BLaER1 (cell line): Measurements from ENCODE around the gene SAMD14.
A peak's percentile ranks its signal among the peaks of the same experiment; 100 is the strongest.

ENCODE experiments used
- H3K27ac ChIP-seq: shearing (Covaris generic); formaldehyde crosslinking; 2 replicates; pipeline ENCODE4 v1.8.1; 2022
- H3K27me3 ChIP-seq: shearing (Covaris generic); formaldehyde crosslinking; 2 replicates; pipeline ENCODE4 v1.8.1; 2022
- H3K36me3 ChIP-seq: shearing (Covaris generic); formaldehyde crosslinking; 2 replicates; pipeline ENCODE4 v1.8.1; 2022
- H3K4me1 ChIP-seq: shearing (Covaris generic); formaldehyde crosslinking; 2 replicates; pipeline ENCODE4 v1.8.1; 2022
- H3K4me2 ChIP-seq: shearing (Covaris generic); formaldehyde crosslinking; 2 replicates; pipeline ENCODE4 v1.8.1; 2022
- H3K4me3 ChIP-seq: shearing (Covaris generic); formaldehyde crosslinking; 2 replicates; pipeline ENCODE4 v1.8.1; 2022
- H3K9ac ChIP-seq: shearing (Covaris generic); formaldehyde crosslinking; 2 replicates; pipeline ENCODE4 v1.8.1; 2022
- H3K9me3 ChIP-seq: shearing (Covaris generic); formaldehyde crosslinking; 2 replicates; pipeline ENCODE4 v1.8.1; 2022
- H4K20me1 ChIP-seq: shearing (Covaris generic); formaldehyde crosslinking; 2 replicates; pipeline ENCODE4 v1.8.1; 2022
- Cebpa-rat ChIP-seq: shearing (Covaris generic); IDR thresholded peaks from 2 replicates; pipeline ENCODE4 v1.8.1; 2022

Gene SAMD14

DNA sequence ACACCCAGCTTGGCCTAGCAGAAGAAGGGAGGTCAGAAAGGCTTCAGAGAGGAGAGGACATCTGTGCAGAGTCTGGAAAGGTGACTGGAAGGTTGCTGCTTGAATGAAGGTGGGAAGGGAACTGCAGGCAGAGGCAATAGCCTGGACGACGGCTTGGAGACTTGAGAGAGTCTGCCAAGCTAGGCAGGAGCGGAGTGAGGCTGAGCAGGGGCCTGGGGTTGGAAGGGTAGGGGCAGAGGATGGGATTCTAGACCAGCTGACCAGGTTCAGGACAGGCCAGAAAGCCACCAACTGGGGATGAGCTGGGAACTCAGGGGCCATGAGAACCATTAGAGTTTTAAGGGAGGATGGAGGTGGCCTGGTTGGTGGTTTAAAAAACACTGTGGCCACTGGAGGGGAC lies 35.5 kb upstream of the SAMD14 start:
- Histone ChIP-seq H3K27me3 (no peaks in the 10 kb centered on the region), H3K9ac (no peak overlapping the region), H3K4me2 (no peak overlapping the region), H3K9me3 (no peaks in the 10 kb centered on the region), H3K36me3 (no peaks in the 10 kb centered on the region), H3K27ac (no peak overlapping the region), H3K4me3 (no peak overlapping the region), H3K4me1 (peaks cover 52% of the 10 kb centered on the region), H4K20me1 (no peaks in the 10 kb centered on the region)
- TF ChIP-seq Cebpa-rat = no peak

- H3K27me3 ChIP-seq = no peaks in the 10 kb centered on the region
- no peaks in the 10 kb centered on the region for H3K9me3 ChIP-seq
- H4K20me1 ChIP-seq = no peaks in the 10 kb centered on the region
- H3K4me3 ChIP-seq = no peak overlapping the region
- H3K27ac ChIP-seq = no peak overlapping the region
- peaks cover 52% of the 10 kb centered on the region for H3K4me1 ChIP-seq
- no peak overlapping the region for H3K4me2 ChIP-seq
- no peak for TF ChIP-seq Cebpa-rat
- no peak overlapping the region for H3K9ac ChIP-seq
- H3K36me3 ChIP-seq = no peaks in the 10 kb centered on the region
Measured at GRCh38 chr17:50165066-50165465, 35.1 kb upstream of the SAMD14 start.

- H3K4me1 ChIP-seq = peaks cover 52% of the 10 kb centered on the region
- H3K4me3 ChIP-seq = no peak overlapping the region
- no peaks in the 10 kb centered on the region for H3K27me3 ChIP-seq
- no peaks in the 10 kb centered on the region for H3K9me3 ChIP-seq
- H4K20me1 ChIP-seq = no peaks in the 10 kb centered on the region
- H3K4me2 ChIP-seq = peak overlapping the region; percentile 40; the same call in 1 of the 2 replicates
- no peaks in the 10 kb centered on the region for H3K36me3 ChIP-seq
- H3K27ac ChIP-seq = no peak overlapping the region
- TF ChIP-seq Cebpa-rat = no peak
- no peak overlapping the region for H3K9ac ChIP-seq
Measured at GRCh38 chr17:50164697-50164988, 34.7 kb upstream of the SAMD14 start.

DNA sequence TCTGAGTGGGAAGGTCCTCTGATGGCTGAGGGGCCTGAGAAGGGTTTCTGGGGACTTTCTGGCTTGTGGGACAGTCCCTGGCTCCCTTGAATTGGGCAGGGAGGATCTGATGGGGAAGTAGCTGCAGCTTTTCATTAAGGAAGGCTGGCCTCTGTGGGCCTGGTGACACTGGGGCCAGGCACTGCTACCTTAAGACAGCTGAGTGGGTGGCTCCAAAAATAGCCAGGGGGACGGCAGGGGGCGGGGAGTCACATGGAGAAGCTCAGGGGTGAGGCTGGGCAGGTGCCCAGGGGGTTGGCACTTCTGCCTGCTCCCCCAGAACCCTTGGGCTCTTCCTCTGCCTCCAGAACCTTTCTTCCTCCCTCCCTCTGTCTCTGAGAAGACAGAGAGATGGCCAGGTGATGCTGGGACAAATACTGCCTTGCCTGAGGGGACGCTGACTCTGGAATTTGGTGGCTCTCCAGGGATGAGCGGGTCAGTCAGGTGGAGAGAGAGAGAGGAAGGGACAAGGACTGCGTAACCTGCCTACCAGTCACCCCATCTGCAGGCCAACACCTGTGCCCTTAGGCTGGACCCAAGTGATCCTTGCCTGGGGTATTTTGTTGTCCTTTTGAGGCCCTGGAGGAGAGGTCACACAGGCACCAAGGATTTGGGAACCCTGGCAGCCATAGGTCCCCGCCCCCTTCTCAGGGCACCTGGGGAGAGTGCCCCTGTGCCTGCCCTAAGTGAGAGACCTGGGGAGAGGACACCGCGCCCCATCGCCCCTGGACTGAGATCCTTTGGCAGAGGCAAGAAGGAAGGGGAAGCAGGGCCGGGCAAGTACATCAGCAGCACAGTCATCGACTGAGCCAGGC lies 34.1 kb upstream of the SAMD14 start:
- Histone ChIP-seq H3K9me3 (no peaks in the 10 kb centered on the region), H3K36me3 (no peaks in the 10 kb centered on the region), H4K20me1 (no peaks in the 10 kb centered on the region), H3K4me2 (peak overlapping the region; percentile 40; the same call in 1 of the 2 replicates), H3K9ac (no peak overlapping the region), H3K4me3 (no peak overlapping the region), H3K27ac (no peak overlapping the region), H3K4me1 (peaks cover 51% of the 10 kb centered on the region), H3K27me3 (no peaks in the 10 kb centered on the region)
- TF ChIP-seq Cebpa-rat = no peak

GRCh38 chr17:50162466-50163254 lies 32.7 kb upstream of the SAMD14 start:
- Histone ChIP-seq H3K36me3 (no peaks in the 10 kb centered on the region), H3K4me1 (peaks cover 40% of the 10 kb centered on the region), H3K4me2 (no peak overlapping the region; the same call in 1 of the 2 replicates), H3K9ac (no peak overlapping the region), H3K27me3 (no peaks in the 10 kb centered on the region), H4K20me1 (no peaks in the 10 kb centered on the region), H3K9me3 (no peaks in the 10 kb centered on the region), H3K27ac (no peak overlapping the region), H3K4me3 (no peak overlapping the region)
- TF ChIP-seq Cebpa-rat = no peak

DNA sequence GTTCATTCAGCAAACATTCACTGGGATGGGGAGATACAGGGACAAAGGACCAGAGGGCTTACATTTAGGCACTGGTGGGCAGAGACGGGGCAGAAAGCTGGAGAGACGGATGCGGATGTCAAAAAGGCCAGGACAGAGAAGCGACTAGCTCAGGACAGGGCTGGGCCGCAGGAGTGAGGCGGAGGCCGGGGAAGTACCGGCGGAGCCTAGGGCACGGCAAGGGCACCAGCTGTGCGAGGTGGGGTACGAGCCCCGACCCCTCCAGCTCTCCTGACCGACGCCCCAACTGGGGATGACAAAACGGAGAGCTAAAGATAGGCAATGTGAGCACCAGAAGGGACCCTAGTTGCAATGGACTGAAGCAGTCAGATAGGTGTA lies 31.9 kb upstream of the SAMD14 start:
- peak overlapping the region; percentile 67; the same call in 1 of the 2 replicates for H3K4me3 ChIP-seq
- H3K9ac ChIP-seq = peak overlapping the region; percentile 56; the same call in 1 of the 2 replicates
- no peaks in the 10 kb centered on the region for H3K27me3 ChIP-seq
- H3K4me1 ChIP-seq = peaks cover 33% of the 10 kb centered on the region
- H3K4me2 ChIP-seq = peak overlapping the region; percentile 93
- no peak for TF ChIP-seq Cebpa-rat
- no peaks in the 10 kb centered on the region for H4K20me1 ChIP-seq
- peak overlapping the region; percentile 55; the same call in 1 of the 2 replicates for H3K27ac ChIP-seq
- no peaks in the 10 kb centered on the region for H3K36me3 ChIP-seq
- no peaks in the 10 kb centered on the region for H3K9me3 ChIP-seq

GRCh38 chr17:50161023-50161910 lies 31.3 kb upstream of the SAMD14 start:
- Histone ChIP-seq H3K9me3 (no peaks in the 10 kb centered on the region), H3K4me2 (peak overlapping the region; percentile 93), H3K9ac (peak overlapping the region; percentile 56; the same call in 1 of the 2 replicates), H4K20me1 (no peaks in the 10 kb centered on the region), H3K27me3 (no peaks in the 10 kb centered on the region), H3K4me3 (peak overlapping the region; percentile 67), H3K4me1 (peaks cover 31% of the 10 kb centered on the region), H3K27ac (peak overlapping the region; percentile 55; the same call in 1 of the 2 replicates), H3K36me3 (no peaks in the 10 kb centered on the region)
- TF ChIP-seq Cebpa-rat = no peak

DNA sequence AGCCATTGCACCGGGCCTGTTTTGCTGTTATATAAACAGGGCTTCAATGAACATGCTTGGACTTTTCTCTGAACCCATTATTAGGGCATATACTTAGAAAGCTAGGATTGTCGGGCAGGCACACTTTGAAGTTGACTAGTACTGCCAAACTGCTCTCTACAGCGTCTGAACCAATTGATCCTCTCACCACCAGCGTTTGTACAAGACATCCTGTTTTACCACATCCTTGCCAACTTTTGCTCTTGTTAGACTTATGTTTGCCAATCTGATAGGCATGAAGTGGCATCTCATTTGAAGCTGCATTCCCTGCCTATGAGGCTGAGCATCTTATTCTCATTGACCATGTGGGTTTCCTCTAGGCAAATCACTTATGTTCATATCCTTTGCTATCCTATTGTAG lies 27.9 kb upstream of the SAMD14 start:
- H4K20me1 ChIP-seq = no peaks in the 10 kb centered on the region
- peaks cover 50% of the 10 kb centered on the region for H3K4me1 ChIP-seq
- H3K27ac ChIP-seq = no peak overlapping the region
- no peak overlapping the region for H3K9ac ChIP-seq
- H3K36me3 ChIP-seq = no peaks in the 10 kb centered on the region
- TF ChIP-seq Cebpa-rat = no peak
- H3K27me3 ChIP-seq = no peaks in the 10 kb centered on the region
- H3K4me2 ChIP-seq = no peak overlapping the region
- H3K4me3 ChIP-seq = no peak overlapping the region
- H3K9me3 ChIP-seq = no peaks in the 10 kb centered on the region

DNA sequence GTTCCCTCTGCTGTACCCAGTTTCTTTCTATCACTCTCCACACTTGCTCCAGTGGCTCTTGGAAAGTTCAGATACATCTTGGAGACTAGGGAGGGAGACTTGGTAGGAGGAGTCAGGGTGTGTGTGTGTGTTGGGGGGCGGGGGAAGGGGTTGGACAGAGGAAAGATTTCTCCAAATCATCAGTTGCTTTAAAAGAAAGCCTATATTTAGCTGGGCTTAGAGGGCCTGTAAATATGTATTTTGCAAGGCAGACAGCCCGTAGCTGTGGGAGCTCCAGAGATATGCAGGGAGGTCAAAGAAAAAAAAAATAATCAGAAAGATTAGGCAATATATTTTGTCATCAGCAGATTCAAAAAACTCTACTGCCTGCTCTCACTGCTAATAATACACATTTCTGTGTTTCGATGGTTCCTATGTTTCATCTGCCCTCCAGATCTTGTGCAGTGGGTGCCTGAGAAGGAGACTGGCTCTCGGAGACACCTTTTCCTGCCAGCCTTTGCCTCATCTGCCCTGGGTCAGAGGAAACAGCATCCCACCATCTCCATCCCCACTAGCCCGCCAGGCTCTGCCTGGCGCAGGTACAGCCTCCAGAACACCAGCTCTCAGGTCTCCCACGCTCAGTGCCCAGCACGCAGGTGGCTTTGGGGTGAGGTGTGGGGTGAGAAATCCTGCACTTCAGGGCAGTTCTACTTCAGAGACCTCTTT lies 25.3 kb upstream of the SAMD14 start:
- peak overlapping the region; percentile 53; the same call in 1 of the 2 replicates for H3K9ac ChIP-seq
- TF ChIP-seq Cebpa-rat = no peak

More for the DNA sequence above, 25.3 kb upstream of the SAMD14 start:
- no peaks in the 10 kb centered on the region for H3K9me3 ChIP-seq
- H3K4me2 ChIP-seq = peak overlapping the region; percentile 64
- no peak overlapping the region for H3K4me3 ChIP-seq
- peak overlapping the region; percentile 37 for H3K27ac ChIP-seq
- H3K4me1 ChIP-seq = peaks cover 40% of the 10 kb centered on the region
- H4K20me1 ChIP-seq = no peaks in the 10 kb centered on the region
- H3K36me3 ChIP-seq = no peaks in the 10 kb centered on the region
- H3K27me3 ChIP-seq = no peaks in the 10 kb centered on the region
